Muscle layer of colon (tissue), 2 donors: ENCODE measurements around the gene RNF43.

Experiments used
- H3K27ac ChIP-seq: one replicate; pipeline ENCODE4 v1.7.0; 2013; ENCODE audit warnings: low read depth, mild to moderate bottlenecking, low read length, moderate library complexity
- H3K27me3 ChIP-seq, 2 donors: one replicate each; pipeline ENCODE4 v1.7.0; 2013; ENCODE audit warnings: low read length in 2 of 2, mild to moderate bottlenecking in 2 of 2; ENCODE audit not compliant: insufficient read depth in 2 of 2, control insufficient read depth in 1 of 2
- H3K36me3 ChIP-seq: one replicate; pipeline ENCODE4 v1.7.0; 2013; ENCODE audit warnings: mild to moderate bottlenecking, low read length; ENCODE audit not compliant: insufficient read depth
- H3K4me1 ChIP-seq: one replicate; pipeline ENCODE4 v1.7.0; 2013; ENCODE audit warnings: mild to moderate bottlenecking, low read length; ENCODE audit not compliant: insufficient read depth
- H3K4me3 ChIP-seq, 2 donors: one replicate each; pipeline ENCODE4 v1.7.0; 2013; ENCODE audit warnings: low read length in 2 of 2, low read depth in 1 of 2, mild to moderate bottlenecking in 1 of 2, moderate library complexity in 1 of 2
- H3K9ac ChIP-seq: one replicate; pipeline ENCODE4 v1.7.0; 2013; ENCODE audit warnings: low read length
- H3K9me3 ChIP-seq: one replicate; pipeline ENCODE4 v1.7.0; 2013; ENCODE audit warnings: mild to moderate bottlenecking, low read length
- donor health status: abdominal sarcoma.
- donor health status: Adenocarcinoma of cecum.

RNF43 gene

DNA sequence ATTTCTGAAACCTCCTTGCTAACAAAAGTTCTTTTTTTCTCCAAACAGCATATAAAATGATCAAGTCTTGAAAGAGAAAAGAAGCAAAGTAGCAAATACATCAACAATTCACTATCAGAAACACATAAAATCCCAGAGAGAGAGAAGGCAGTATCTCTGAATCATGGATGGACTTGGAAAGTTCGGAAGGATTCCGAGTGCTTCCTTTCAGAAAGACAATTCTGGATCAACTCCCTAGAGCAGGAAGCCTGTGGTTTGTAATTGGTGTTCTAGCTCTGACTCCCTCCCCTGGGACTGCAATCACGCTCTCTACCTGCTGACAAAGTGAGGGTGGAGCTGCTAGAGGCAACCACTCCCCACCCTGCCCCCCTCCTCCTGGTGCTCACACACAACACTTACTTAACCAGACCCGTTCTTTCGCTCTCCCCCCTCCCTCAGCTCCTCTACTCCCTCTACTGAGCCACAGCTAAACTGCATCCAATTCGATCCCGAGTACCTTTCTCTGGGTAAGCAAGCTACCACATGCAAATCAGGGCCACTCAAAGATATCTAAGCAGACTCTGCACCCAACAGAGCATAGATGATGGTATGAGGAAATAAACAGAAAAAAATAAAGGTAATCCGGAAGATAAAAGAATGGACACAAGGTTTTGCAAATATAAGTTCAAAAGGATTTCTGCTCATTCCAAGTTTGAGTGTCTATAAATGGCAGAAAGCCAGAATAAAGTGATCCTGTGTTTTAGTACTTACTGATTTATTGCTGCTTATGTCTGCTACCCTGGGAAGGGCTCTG lies at the start of gene RNF43:
Gene RNF43, minus strand, starts transcription at position 235 of the 793 bp plus-strand sequence. CDS start 1,957 bp downstream, outside the sequence.
- Histone ChIP-seq H3K4me3 (peak within 1 kb of the TSS; percentile 3 to 54), H3K27ac (no peak within 1 kb of the TSS), H3K9me3 (no peaks in the 10 kb centered on the region), H3K4me1 (peaks cover 5% of the 10 kb centered on the region), H3K27me3 (no peaks in the 10 kb centered on the region), H3K36me3 (no peaks in the 10 kb centered on the region), H3K9ac (peak within 1 kb of the TSS; percentile 9)

DNA sequence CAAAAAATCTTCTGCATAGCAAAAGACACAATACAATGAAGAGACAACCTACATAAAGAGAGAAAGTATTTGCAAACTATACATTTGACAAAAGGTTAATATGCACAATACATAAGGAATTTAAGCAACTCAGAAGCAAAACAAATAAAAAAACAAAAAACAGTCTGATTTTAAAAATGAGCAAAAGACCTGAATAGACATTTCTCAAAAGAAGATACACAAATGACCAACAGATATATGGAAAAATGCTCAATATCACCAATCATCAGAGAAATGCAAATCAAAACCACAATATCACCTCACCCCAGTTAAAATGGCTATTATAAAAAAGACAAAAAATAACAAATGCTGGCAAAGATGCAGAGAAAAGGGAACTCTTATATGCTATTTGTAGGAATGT lies 38.2 kb upstream of the RNF43 start:
- Histone ChIP-seq H3K27me3 (no peaks in the 10 kb centered on the region), H3K9ac (no peak overlapping the region), H3K27ac (no peak overlapping the region), H3K9me3 (no peaks in the 10 kb centered on the region), H3K4me1 (no peaks in the 10 kb centered on the region), H3K4me3 (no peak overlapping the region), H3K36me3 (no peaks in the 10 kb centered on the region)

DNA sequence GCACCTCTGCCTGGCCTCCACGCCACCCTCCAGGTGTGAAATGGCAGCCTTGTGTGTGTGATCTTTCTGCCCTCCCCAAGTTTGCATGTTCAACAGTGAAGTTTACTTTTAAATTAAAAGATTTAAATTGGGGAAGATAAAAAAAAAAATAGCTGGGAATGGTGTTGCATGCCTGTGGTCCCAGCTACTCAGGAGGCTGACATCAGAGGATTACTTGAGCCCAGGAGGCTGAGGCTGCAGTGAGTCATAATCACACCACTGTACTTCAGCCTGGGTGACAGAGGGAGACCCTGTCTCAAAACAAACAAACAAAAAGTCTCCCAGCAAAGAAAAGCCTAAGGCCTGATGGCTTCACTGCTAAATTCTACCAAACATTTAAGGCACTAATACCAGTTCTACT lies 35.4 kb upstream of the RNF43 start:
- H3K4me1 ChIP-seq, result no peaks in the 10 kb centered on the region

DNA sequence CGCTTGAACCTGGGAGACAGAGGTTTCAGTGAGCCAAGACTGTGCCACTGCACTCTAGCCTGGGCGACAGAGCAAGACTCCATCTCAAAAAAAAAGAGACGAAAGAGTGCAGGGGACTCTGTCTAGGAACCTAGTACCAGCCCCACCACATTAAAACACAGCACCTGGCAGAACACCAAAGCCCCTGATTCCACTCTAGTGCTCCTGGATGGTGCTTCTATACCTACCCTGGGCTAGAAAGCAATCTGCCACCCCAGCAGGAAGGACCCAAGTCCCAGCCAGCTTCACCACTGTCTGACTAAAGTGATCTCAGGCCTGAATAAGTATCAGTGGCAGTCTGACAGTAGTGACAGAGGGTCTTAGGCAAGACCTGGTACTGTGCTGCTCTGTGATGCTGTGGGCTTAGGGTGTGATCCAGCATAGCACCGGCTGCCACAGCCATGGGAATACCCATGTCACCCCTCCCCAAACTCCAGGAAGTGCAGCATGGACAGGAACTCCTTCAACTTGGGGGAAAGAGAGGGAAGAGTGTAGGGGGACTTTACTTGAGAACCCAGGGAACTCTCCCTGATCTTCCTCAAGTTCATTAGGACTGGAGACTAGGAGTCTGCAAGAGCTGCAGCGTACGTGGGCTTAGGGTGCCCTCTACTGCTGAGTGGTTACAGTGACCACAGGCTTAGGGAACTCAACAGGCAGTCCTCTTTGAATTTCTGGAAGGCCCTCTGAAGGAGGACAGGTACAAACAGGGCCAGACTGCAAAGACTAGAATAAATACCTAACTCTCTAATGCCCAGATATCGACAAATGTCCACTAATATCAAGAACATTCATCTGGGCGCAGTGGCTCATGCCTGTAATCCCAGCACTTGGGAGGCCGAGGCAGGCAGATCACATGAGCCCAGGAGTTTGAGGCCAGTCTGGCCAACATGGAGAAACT lies 30.0 kb upstream of the RNF43 start:
- no peaks in the 10 kb centered on the region for H3K27me3 ChIP-seq
- H3K9ac ChIP-seq, result no peak overlapping the region
- no peaks in the 10 kb centered on the region for H3K4me1 ChIP-seq
- H3K4me3 ChIP-seq, result no peak overlapping the region
- no peak overlapping the region for H3K27ac ChIP-seq
- H3K36me3 ChIP-seq, result no peaks in the 10 kb centered on the region
- H3K9me3 ChIP-seq, result no peaks in the 10 kb centered on the region

More for the DNA sequence above, 35.4 kb upstream of the RNF43 start:
- Histone ChIP-seq H3K9ac (no peak overlapping the region), H3K27me3 (no peaks in the 10 kb centered on the region), H3K27ac (no peak overlapping the region), H3K4me3 (no peak overlapping the region), H3K9me3 (no peaks in the 10 kb centered on the region), H3K36me3 (no peaks in the 10 kb centered on the region)

DNA sequence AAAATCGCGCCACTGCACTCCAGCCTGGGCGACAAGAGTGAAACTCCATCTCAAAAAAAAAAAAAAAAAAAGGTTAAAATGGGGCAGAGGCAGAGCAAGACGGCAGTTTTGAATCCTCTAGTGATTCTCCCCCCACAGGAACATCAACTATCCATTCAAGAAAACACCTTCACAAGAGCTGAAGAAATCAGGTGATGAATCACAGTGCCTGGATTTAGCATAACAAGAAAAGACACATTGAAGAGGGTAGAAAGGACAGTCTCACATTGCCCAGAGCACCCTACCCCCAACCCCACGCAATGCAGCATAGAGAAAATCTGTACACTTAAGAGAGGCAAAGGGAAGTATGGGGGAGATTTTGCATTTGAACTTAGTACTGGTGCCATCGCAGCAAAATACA lies 28.8 kb upstream of the RNF43 start:
- H3K27ac ChIP-seq, result no peak overlapping the region
- no peaks in the 10 kb centered on the region for H3K27me3 ChIP-seq
- no peak overlapping the region for H3K4me3 ChIP-seq
- H3K9me3 ChIP-seq, result no peaks in the 10 kb centered on the region
- no peak overlapping the region for H3K9ac ChIP-seq
- H3K4me1 ChIP-seq, result no peaks in the 10 kb centered on the region
- no peaks in the 10 kb centered on the region for H3K36me3 ChIP-seq

DNA sequence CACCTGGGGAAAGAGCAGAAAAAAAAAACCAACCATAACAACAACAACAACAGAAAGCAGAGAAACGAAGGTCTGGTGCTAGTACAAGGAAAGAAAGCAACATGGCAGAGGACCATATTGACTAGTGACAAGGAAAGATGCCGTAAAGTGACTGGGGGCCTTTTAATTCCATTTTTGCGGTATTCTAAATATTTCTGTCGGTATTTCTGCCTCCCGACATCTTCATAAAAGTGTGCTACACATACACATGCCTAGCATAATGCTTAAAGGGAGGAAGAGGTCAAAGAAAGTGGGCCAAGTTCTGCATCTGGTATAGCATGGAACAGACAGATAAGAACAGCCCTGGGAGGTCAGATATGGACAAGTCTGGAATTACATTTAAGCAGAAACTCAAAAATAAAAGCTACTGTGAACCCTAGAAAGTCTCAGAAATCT lies 19.5 kb upstream of the RNF43 start:
- Histone ChIP-seq H3K27me3 (no peaks in the 10 kb centered on the region), H3K4me1 (no peaks in the 10 kb centered on the region), H3K4me3 (no peak overlapping the region), H3K9ac (no peak overlapping the region), H3K27ac (no peak overlapping the region), H3K9me3 (no peaks in the 10 kb centered on the region), H3K36me3 (no peaks in the 10 kb centered on the region)

DNA sequence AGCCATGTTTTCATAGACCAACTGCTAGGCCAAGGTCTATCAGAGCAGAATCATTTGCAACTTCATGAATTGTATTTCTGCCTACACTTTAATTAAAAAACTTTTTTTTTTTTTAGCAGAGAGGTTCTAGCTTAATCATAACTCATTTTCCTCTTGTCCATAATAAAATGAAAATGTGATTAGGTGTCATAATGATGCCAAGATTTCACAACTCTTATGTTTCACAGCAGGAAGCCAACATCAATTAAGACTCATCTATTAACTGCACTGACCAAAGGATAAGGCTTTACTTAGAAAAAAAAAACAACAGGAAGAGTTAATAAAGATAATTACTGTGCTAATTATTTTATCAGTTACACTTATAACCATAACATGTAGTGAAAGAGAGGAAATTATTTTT lies 18.9 kb upstream of the RNF43 start:
- no peaks in the 10 kb centered on the region for H3K36me3 ChIP-seq
- no peak overlapping the region for H3K9ac ChIP-seq
- no peaks in the 10 kb centered on the region for H3K27me3 ChIP-seq
- H3K4me1 ChIP-seq, result no peaks in the 10 kb centered on the region
- H3K9me3 ChIP-seq, result no peaks in the 10 kb centered on the region
- H3K27ac ChIP-seq, result no peak overlapping the region
- no peak overlapping the region for H3K4me3 ChIP-seq

DNA sequence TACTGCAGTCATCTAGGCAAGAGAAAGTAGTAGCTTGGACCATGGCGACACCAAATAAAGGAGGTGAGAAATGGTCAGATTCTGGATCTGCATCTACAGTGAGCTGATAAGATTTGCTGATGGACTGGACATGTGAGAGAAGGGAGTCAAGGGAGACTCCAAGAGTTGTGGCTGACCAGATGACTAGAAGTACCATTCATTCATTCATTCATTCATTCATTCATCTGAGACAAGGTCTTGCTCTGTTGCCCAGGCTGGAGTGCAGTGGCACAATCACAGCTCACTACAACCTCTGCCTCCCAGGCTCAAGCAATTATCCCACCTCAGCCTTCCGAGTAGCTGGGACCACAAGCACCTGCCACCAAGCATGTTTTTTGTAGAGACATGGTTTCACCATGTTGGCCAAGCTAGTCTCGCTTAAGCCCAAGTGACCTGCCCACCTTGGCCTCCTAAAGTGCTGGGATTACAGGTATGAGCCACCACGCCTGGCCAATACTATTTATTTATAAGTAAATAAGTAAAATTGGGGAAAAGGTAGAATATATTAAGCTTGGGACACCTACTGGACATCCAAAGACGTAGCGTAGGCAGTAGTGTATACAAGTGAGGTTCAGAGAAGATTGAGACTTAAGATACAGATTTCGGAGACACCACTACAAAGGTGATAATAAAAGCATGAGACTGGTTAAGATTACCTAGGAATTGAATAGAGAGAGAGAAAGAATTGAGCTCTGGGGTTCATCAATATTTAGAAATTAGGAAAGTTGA lies 15.7 kb upstream of the RNF43 start:
- Histone ChIP-seq H3K9me3 (no peaks in the 10 kb centered on the region), H3K27ac (no peak overlapping the region), H3K9ac (no peak overlapping the region), H3K4me3 (no peak overlapping the region), H3K27me3 (no peaks in the 10 kb centered on the region), H3K36me3 (no peaks in the 10 kb centered on the region), H3K4me1 (no peaks in the 10 kb centered on the region)

DNA sequence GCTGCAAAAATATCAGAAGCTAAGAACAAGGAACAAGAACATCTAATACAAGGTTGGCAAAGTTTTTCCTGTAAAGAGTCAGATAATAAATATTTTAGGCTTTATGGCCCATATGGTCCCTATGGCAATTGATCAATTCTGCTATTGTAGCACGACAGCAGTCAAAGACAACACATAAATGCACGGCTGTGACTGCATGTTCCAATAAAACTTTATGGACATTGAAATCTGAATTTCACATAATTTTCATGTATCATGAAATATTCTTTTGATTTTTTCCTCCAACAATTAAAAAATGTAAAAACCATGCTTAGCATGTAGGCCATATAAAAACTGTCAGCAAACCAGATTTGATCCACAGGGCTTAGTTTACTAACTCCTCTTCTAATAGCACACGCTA lies 10.5 kb upstream of the RNF43 start:
- Histone ChIP-seq H3K4me1 (no peaks in the 10 kb centered on the region), H3K36me3 (no peaks in the 10 kb centered on the region), H3K27ac (no peak overlapping the region), H3K9me3 (no peaks in the 10 kb centered on the region), H3K27me3 (no peaks in the 10 kb centered on the region), H3K4me3 (no peak overlapping the region), H3K9ac (no peak overlapping the region)

DNA sequence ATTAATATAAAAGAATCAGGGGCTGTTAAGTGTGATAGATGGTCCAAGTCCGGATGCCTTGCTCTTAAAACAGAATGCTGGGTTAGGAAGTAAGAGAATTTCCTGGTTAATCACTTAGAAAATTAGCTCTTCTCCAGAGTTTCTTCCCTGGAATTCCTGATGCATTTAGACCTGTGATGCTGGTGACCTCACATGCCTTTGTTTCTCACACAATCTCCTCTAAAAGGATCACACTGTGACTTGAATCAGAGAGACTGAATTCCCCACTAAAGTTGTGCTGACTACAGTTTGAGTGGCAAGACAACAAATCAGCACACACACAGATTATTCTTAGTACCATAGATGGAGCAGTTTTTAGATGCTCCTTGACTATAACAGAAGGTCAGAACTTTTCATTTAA lies 4.4 kb upstream of the RNF43 start:
- Histone ChIP-seq H3K9ac (no peak overlapping the region), H3K9me3 (no peaks in the 10 kb centered on the region), H3K27me3 (no peaks in the 10 kb centered on the region), H3K4me1 (peaks cover 5% of the 10 kb centered on the region), H3K4me3 (no peak overlapping the region), H3K27ac (no peak overlapping the region), H3K36me3 (no peaks in the 10 kb centered on the region)

DNA sequence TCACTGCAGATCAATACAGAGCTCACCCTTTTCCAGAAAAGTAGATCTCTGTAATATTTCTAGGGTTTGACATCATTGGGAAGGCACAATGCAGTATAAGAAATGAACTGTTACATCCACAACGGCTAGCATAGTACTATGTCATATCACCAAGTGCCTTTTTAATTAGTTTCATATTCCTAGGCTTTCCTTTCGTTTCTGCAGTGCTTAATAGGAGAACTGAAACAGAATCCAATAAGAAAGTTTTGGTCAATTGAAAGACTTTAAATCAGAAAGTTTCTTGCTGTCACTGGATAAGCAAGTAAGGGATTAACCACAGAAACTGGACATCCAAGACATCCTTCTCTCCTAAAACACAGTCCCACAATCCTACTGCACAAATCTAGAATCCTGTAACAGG lies 3.5 kb upstream of the RNF43 start:
- Histone ChIP-seq H3K36me3 (no peaks in the 10 kb centered on the region), H3K9me3 (no peaks in the 10 kb centered on the region)

More for the DNA sequence above, 3.5 kb upstream of the RNF43 start:
- Histone ChIP-seq H3K4me1 (peaks cover 5% of the 10 kb centered on the region), H3K27ac (no peak overlapping the region), H3K4me3 (no peak overlapping the region), H3K27me3 (no peaks in the 10 kb centered on the region), H3K9ac (no peak overlapping the region)
